ENCODE measurements around the gene MAD1L1. TPM values are rescaled to one million over a fixed set of nuclear protein-coding genes. Genes with fewer than 3 reads are reported as not detected.
"Not testable (repeated sequence)": the region's sequence is repeated elsewhere in the genome, so short reads cannot be mapped to it uniquely, and the experiment has no call there.

Gene MAD1L1
- total RNA-seq, 1 donor from 2014 or later, result 32.2 TPM

GRCh38 chr7:2005786-2006185 lies 227.0 kb downstream of the MAD1L1 start:
- no peak for DNase-seq (ENCODE audit: low spot score)

DNA sequence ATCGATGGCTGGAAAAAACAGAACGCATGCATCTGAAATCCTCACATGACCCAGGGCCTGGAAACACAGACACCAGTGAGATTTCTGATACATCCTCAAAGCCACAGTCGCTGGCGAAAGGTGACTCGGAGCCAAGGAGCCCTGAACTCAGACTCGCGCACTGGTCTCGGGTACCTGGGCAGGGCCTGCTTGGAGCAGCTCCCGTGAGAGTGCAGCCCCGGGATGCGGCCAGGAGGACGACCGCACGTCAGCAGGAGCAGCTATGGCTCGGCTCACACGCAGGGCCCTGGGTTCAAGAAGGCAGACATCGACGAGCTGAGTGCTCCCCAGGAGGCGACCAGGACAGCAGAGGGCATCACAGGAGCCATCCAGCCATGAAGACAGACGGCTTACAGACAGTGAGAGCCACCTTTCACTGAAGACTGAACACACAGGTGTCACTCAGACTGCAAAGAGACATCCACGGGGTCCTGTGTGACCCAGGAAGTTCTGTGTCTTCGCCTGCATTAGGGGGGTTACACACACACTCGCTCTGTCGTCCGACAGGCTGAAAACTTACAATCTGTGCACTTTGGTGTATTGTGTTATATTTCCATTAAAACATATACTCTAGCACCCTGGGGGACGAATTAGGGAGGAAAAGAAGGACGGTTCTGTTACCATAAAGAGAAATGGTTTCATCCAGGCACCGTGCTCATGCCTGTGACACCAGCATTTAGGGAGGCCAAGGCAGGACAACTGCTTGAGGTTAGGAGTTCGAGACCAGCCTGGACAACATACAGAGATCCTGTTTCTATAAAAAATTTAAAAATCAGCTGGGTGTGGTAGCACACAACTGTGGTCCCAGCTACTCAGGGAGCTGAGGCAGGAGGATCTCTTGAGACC lies 227.7 kb downstream of the MAD1L1 start:
- DNase-seq (ENCODE audit: low spot score), result peak; percentile 77

DNA sequence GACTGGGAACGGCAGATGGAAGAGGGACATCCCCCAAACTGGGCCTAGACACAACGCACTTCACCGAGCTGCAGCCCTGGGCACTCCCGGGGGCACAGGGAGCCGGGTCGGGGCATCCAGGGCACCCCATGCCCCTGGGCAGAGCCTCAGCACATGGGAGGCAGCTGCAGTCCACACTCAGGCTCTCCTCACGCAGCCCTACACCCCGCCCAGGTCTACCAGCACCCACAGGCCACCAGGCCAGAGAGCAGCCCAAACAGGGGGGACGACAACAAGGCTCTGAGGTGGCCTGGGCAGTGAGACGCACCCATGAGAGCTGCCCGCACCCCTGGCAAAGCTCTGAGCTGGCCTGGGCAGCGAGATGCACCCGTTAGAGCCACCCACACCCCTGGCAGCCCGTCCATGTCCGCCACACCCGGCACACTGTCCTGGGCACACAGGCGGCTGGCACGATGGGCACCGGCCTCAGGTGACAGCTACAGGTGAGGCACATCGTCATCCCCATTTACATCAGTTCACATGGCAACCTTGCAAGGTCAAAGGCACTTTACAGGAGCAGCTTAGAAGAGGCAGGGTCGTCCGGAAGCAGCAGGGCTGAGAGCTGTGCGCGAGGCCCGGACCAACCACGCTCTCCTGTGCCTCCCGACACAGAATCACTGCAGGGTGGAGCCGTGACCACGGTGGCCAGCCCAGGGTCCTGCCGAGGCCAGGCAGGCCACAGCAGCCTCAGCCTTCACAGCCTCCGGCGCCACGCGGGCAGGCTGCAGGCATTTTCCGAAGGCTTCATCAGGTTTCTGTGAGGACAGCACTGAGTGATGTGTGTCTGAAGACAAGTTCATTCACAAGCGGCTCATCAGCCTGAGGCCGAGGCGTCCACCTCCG lies 228.6 kb downstream of the MAD1L1 start:
- peak; percentile 83 for DNase-seq (ENCODE audit: low spot score)

- no peak for DNase-seq (ENCODE audit: low spot score)
Observed at GRCh38 chr7:2003451-2003930, 229.3 kb downstream of the MAD1L1 start.

DNA sequence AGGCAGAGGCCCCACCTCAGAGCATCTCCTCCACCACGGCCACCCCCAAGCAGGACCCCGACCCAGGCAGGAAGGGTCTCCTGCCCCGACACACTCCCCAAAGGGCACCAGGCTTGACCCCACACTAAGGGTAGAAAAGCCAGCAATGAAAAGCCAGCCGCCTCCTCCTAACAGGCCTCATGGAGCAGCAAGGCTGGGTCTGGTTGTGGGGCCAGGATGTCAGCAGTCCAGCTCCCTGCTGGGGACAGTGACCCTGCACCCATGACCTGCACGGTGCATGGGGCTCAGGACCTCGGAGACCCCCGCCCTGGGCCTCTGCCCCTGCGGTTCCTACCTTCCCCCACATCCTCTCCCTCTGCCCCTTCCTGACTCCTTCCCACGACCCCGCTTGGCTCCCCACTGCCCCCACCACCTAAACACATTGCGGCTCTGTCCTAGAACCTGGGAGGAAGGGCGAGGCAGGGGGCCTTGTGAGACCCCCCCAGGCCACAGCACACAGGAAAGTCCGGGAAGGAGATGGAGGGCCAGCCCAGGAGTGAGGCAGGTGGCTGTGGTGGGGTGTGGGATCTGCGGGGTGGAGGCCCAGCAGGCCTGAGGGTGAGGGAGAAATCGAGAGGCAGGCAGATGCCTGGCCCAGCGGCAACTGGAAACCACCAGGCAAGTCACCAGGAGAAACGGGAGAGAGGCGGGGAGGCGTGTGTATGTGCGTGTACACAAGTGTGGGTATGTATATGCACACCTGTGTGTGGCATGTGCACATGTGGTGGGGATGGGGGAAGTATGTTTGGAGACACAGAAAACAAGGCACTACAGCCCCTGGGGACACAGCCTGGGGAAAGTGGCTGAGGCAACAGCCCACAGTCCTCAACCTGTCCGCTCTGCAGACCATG lies 229.9 kb downstream of the MAD1L1 start:
- peak; percentile 84 for DNase-seq (ENCODE audit: low spot score)

- no peak for DNase-seq (ENCODE audit: low spot score)
Observed at GRCh38 chr7:2001601-2002442, 230.9 kb downstream of the MAD1L1 start.

DNA sequence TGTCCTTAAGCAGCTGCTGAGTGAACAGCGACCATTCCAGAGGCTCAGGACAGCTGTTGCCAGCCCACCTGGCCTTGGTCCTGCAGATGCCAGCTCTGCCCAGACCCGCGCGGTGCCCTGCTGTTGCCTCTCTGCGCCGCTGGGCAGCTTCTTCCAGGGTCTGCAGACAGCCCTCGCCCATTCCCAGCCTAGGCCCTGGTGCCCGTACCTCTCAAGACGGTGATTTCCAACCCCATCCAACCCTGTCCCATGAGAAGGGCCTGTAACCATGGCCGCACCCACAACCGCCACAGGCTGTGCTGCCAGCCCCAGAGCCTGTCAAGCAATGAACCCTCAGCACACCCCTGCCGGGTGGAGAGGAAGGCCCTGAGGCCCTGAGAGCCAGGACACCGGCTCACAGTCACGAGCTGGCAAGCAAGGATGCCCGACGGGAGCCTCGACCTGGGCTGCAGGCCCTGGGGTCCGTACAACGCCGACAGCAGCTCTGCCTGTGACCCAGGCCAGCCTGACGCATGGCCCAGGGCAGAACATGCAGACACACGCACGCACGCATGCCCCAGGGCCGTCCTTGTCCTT lies 231.9 kb downstream of the MAD1L1 start:
- DNase-seq (ENCODE audit: low spot score), result no peak

DNA sequence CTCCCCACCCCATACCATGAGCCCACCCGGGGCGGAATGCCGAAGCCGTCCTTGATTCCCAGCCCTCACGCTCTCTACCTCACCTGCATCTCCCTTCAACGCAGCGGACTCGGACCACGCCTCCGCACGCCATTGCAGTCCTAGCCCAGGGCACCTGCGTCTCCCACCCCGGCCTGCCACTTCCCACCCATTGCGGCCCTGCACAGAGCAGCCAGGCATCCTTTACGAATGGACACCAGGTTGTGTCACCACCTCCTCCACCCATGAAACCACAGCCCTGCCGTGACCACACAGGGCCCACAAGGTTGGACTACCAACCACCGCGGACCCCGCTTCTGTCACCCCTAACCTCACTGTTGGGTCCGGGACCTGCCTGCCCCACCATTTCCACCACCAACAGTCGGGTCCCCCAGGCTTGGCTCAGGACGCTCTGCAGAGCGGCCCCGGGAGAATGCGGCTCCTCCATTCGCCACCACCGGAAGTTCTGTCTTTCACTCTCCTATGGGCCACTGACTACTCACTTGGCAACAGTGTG lies 232.5 kb downstream of the MAD1L1 start:
- DNase-seq (ENCODE audit: low spot score), result no peak

DNA sequence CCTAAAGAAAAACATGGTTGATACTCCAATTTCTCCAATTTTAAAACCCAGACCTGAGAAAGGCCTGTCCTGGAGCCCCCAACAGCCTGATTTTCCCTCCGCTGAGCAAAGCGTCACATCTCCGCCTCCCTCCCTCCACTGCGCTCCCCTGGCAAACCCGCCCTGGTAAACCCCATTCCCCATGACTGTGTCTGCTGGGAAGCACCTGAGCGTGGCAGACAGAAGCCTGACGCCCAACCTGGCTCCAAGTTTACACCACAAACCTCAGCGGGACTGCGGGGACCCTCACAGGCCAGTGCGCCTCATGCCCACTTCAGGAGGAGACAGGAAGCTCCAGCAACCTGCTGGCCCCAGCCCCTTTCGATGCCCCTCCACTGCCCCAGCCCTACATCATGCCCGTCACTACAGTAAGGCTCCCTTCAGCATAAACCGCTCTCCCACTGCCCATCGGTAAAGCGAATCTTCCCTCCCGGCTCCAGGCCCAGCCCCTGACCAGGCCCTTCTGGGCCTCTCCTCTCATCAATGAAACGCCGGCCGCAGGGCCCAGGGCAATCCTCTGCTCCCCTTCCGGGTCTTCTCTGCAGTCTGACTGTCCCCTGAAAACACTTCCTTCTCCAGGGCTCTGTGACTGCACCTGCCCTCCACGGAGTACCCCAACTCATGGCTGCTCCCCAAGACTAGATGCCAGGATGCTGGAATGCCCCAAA lies 233.3 kb downstream of the MAD1L1 start:
- DNase-seq (ENCODE audit: low spot score), result no peak

DNA sequence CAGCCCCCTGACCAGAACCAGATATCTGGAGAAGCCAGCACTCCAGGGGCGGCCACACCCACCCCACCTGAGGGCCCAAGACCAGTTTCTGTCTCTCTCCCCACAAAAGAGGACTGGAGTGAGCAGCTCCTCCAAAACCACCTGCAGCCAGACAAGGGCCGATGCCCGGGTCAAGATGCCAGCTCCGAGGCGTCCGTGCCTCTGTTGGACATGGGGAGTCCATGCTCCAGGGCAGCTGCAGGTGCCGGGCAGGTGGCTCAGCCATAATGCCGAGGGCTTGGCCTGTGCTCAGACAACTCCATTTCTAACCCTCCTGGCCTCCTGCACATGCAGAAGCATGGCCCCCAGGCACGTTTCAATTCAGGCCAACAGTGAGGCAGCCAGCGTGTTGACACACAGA lies 234.6 kb downstream of the MAD1L1 start:
- DNase-seq (ENCODE audit: low spot score), result no peak

- DNase-seq (ENCODE audit: low spot score), result no peak
Observed at GRCh38 chr7:1997537-1998076, 235.1 kb downstream of the MAD1L1 start.

DNA sequence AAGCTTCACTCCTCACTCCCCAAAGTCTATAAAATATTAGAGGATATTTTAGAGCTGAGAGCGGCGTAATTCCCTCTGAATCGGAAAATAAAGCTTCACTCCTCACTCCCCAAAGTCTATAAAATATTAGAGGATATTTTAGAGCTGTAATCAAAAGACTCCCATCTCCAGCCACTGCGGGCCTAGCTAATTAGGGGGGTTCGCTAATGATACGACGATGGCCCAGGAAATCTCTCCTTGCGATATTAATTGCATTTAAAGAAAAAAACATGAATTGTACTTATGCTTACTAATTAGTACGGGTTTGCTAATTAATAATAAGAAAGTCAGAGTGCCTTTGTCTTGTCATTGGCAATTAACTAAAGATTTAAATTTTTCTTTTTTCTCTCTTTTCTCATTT lies 235.9 kb downstream of the MAD1L1 start:
- DNase-seq (ENCODE audit: low spot score), result no peak

GRCh38 chr7:1995911-1996420 lies 236.8 kb downstream of the MAD1L1 start:
- DNase-seq (ENCODE audit: low spot score), result not testable (repeated sequence)

DNA sequence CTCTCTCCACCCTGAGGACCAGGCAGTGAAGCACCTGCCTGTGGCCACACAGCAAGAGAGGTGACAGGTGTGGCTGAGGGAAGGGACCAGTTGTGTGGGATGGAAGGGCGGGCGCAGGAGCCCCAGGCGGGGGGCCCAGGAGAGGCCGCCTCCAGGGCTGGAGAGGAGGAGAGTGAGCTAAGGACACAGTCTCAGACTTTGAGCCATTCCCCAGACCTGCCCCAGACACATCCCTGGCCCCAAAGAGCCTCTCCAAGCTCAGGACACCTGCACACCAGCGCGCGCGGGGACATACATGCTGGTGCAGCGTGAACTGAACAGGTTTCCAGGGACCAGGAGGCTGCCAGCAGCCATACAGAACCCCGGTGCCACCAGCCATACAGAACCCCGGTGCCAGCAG lies 237.3 kb downstream of the MAD1L1 start:
- no peak for DNase-seq (ENCODE audit: low spot score)

DNA sequence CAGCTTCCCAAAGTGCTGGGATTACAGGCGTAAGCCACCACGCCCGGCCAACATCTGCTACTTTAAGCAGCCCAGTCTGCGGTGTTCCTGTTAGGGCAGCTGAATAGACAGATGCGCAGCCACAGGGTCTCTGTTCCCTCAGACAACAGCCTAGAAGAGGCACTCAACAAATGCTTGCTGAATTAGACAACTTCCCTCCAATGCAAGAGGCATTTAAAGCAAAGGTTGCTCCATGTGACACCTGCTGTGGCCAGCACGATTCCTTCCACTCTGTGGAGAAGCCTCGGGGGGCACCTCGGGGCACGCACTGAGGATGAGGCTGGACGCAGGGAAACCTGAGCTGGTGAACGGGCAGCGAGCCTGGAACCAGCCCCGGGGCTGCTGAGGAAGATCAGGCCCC lies 237.8 kb downstream of the MAD1L1 start:
- DNase-seq (ENCODE audit: low spot score), result no peak

- DNase-seq (ENCODE audit: low spot score), result no peak
Observed at GRCh38 chr7:1993776-1994740, 238.7 kb downstream of the MAD1L1 start.
